Activated CD4-positive, alpha-beta T cell treated with anti-CD3 and anti-CD28 coated beads for 36 hours (primary cell): ENCODE measurements around the gene CRADD. TPM values are rescaled to one million over a fixed set of nuclear protein-coding genes. Genes with fewer than 3 reads are reported as not detected.

ENCODE experiments used
- ATAC-seq: fragments of 200-7000 bp; cut with Tn5 transposase; one replicate; pipeline ENCODE4 v1.10.0; 2021; ENCODE audit warnings: mild to moderate bottlenecking, moderate library complexity
- CTCF ChIA-PET: fragments of 350-600 bp; sonication (Branson Sonifier 250); formaldehyde crosslinking; loops from one replicate; lab custom pipeline; 2021; ENCODE audit warnings: antibody characterized with exemption; lab: Charles Lee
- POLR2A ChIA-PET: fragments of 350-600 bp; sonication (Branson Sonifier 250); formaldehyde crosslinking; loops from one replicate; lab custom pipeline; 2021; ENCODE audit warnings: antibody characterized with exemption, inconsistent platforms; lab: Charles Lee
- DNase-seq: peaks from one replicate; pipeline ENCODE4 v3.0.0-alpha.2; 2020
- H3K27ac Mint-ChIP-seq: one replicate; pipeline ENCODE4 v1.8.0; 2021; ENCODE audit warnings: mixed read lengths
- H3K27me3 Mint-ChIP-seq: one replicate; pipeline ENCODE4 v1.8.0; 2021; ENCODE audit warnings: mixed read lengths
- H3K36me3 Mint-ChIP-seq: one replicate; pipeline ENCODE4 v1.8.0; 2021; ENCODE audit warnings: low read depth, mixed read lengths
- H3K4me1 Mint-ChIP-seq: one replicate; pipeline ENCODE4 v1.8.0; 2021; ENCODE audit warnings: mixed read lengths
- H3K4me3 Mint-ChIP-seq: one replicate; pipeline ENCODE4 v1.8.0; 2021; ENCODE audit warnings: mild to moderate bottlenecking, moderate library complexity, mixed read lengths
- H3K9me3 Mint-ChIP-seq: one replicate; pipeline ENCODE4 v1.8.0; 2021; ENCODE audit warnings: low read depth, mixed read lengths
- intact Hi-C, 2 experiments: fragments of 100-400 bp; cut with DNase I in 1 of 2; cut with micrococcal nuclease in 1 of 2; formaldehyde crosslinking; loops; one replicate each; pipeline versions ENCODE4 v1.14.2 to v1.15.1; 2022 to 2024; cut with DNase I, micrococcal nuclease
- total RNA-seq, 2 experiments: library from RNA; stranded (reverse); gene quantifications; one replicate each; pipeline ENCODE4 v1.2.3, GENCODE V29; 2021

Gene CRADD
- total RNA-seq, 2 experiments from 2014 or later: 5.7 to 7.8 TPM

DNA sequence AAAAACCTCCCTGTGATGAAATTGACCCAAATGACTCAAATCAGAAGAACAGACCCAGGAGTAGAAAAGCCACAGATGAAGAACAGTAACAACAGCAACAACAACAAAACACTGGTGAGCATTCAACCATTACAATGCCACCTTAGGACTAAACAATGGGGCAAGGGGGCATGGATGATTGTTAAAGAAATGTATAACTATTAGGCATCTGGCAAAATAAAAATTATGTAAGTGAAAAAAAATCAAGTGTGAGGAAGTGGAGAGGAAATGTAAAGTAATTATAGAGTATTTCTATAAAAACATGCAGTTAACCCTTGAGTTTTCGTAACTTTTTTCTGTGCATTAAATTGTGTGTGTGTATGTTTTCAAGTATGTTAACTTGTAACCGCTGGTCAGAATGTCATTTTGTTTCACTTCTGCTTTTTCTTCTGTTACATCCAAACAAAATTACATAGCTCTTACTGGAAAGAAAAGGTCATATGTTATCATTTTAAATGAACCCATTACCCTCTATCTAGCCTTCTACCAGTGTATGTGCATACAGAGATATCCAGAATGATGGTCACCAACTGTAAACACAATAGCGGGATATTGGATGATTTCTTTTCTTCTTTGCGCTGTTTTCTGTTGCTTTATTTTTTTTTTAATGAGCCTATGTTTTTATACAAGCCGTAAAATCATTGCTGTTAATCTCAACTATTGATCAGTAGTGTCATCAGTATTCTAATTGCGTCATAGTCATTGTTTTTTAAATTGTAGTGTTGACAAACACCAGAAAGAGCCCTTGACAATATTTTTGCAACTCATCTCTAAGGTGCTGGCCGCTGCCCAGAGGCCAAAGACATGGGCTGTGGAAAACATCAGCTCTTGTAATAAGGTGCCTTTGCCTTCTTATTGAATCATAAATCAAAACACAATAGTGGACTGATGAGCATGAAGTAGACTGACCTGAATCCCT, 170.6 kb downstream of the CRADD start:
- POLR2A ChIA-PET: no interaction called here
- CTCF ChIA-PET: interaction anchor here (0.6 kb wide), 2 partner anchors 48 to 115 kb away, joined by 3 read pairs; no protein-coding TSS in a partner anchor
- intact Hi-C loops: loop anchor here in 1 of 2 experiments (2.0 kb wide), 1 partner anchor 63 kb away; no protein-coding TSS in a partner anchor

DNA sequence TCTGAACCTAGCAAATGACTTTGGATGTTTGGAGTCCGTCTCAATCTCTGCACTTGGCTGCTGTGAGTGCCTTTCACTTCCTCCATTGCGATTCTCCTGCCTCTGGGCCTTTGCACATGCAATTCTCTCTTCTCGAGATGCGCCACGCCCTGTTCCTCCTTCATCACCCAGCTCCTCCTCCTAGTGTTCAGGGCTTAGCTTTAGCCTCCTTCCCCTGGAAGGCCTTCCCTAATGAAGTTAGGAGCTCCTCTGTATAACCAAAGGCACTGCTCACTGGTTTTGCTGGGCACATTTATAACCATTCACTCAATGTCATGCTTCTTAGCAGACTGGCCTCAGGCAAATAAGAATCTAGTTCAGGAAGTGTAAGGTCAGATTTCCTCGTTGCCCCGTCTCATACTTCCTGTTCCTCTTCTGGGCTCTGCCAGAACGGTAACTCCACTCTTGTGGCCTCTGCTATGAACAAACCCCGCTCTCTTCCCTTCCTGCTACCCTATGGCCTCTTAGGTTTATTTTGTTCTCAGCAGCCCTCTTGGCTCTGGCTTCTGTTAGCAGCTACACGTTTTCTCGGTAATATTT, 171.4 kb downstream of the CRADD start:
- H3K27me3 Mint-ChIP-seq: no peaks in the 10 kb centered on the region
- ATAC-seq (no peak), DNase-seq (no peak)
- H3K36me3 Mint-ChIP-seq: peaks cover 2% of the 10 kb centered on the region
- CTCF ChIA-PET: interaction anchor here (0.8 kb wide), 1 partner anchor 1115 kb away, joined by 4 read pairs; no protein-coding TSS in a partner anchor
- intact Hi-C loops: no loop called here
- POLR2A ChIA-PET: interaction anchor here (0.6 kb wide), 1 partner anchor 63 kb away, joined by 3 read pairs; no protein-coding TSS in a partner anchor
- H3K9me3 Mint-ChIP-seq: peaks cover 2% of the 10 kb centered on the region
- no peak overlapping the region for H3K27ac Mint-ChIP-seq
- peaks cover 28% of the 10 kb centered on the region for H3K4me1 Mint-ChIP-seq
- H3K4me3 Mint-ChIP-seq: no peak overlapping the region

More for the DNA sequence above, 170.6 kb downstream of the CRADD start:
- peaks cover 2% of the 10 kb centered on the region for H3K36me3 Mint-ChIP-seq
- no peak for ATAC-seq
- H3K27ac Mint-ChIP-seq: peak overlapping the region; percentile 8
- H3K9me3 Mint-ChIP-seq: peaks cover 2% of the 10 kb centered on the region
- DNase-seq: no peak
- H3K27me3 Mint-ChIP-seq: no peaks in the 10 kb centered on the region
- peaks cover 28% of the 10 kb centered on the region for H3K4me1 Mint-ChIP-seq
- H3K4me3 Mint-ChIP-seq: no peak overlapping the region

DNA sequence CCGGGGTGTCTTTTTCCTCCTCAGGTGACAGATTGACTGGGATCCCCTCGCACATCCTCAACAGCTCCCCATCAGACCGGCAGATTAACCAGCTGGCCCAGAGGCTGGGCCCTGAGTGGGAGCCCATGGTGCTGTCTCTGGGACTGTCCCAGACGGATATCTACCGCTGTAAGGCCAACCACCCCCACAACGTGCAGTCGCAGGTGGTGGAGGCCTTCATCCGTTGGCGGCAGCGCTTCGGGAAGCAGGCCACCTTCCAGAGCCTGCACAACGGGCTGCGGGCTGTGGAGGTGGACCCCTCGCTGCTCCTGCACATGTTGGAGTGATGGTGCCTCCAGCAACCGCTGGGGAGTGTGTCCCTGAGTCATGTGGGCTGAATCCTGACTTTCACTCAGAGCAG, 172.8 kb downstream of the CRADD start:
- CTCF ChIA-PET: no interaction called here

DNA sequence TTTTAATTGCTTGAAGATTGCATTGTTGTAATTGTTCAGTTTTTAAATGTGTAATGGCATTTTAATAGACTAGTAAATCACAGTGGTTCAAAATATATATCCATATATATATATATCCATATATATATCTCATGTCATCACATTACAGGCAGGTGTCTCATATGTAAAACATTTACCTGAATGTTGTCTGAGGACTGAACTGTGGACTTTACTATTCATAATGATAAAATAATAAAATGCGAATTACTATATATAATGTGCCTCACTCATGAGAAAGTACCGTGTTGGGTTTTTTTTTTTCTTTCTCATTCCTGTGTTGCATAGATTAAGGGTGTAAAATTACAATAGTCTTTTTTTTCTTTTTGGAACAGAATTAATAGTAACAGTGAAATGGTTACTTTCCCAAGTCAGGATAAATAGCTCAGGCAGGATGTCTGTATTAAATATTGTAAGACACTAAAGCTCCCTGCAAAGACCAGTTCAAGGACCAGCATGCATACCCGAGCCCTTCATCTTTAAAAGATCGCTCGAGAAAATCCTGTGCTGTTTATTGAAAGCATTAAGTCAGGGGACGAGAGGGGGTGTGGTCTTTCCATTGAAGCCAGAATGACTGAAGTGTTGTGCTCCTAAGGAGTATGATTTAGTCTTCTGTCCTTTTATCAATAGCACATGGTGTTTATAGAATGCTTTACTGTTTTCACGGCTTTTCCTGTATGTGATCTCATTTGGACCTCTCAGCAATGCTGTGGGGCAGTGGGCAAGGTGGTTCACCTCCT, 173.5 kb downstream of the CRADD start:
- Mint-ChIP-seq H3K9me3 (peaks cover 2% of the 10 kb centered on the region), H3K36me3 (peaks cover 2% of the 10 kb centered on the region), H3K4me1 (peaks cover 28% of the 10 kb centered on the region), H3K27me3 (no peaks in the 10 kb centered on the region), H3K4me3 (no peak overlapping the region), H3K27ac (no peak overlapping the region)
- intact Hi-C loops: no loop called here
- DNase-seq: no peak
- ChIA-PET POLR2A (no interaction called here), CTCF (interaction anchor here (0.6 to 0.7 kb wide), 3 partner anchors 61 to 836 kb away, joined by 3 read pairs; no protein-coding TSS in a partner anchor)
- no peak for ATAC-seq

More for the DNA sequence above, 172.8 kb downstream of the CRADD start:
- DNase-seq (no peak), ATAC-seq (no peak)
- H3K27ac Mint-ChIP-seq: no peak overlapping the region
- POLR2A ChIA-PET: no interaction called here
- no peak overlapping the region for H3K4me3 Mint-ChIP-seq
- peaks cover 28% of the 10 kb centered on the region for H3K4me1 Mint-ChIP-seq
- peaks cover 2% of the 10 kb centered on the region for H3K9me3 Mint-ChIP-seq
- H3K27me3 Mint-ChIP-seq: no peaks in the 10 kb centered on the region
- intact Hi-C loops: no loop called here
- H3K36me3 Mint-ChIP-seq: peaks cover 2% of the 10 kb centered on the region

DNA sequence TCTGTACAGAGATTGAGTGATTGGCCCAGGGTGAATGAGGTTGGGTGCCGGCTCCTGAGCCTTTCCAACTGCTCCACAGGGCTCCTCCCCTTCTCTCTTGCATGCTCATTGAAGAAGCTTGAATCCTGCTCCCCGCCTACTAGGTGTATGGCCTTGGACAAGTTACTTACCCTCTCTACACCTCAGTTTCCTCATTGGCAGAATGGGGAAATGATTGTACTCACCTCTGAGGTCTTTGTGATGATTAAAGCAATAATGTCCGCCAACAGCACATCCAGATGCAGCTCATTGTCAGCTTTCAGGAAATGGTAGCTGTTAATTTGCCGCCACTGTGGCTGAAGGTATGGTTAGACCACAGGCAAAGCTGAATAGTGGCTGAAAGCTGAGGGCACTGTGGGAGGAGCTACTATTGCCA, 174.1 kb downstream of the CRADD start:
- no peak overlapping the region for H3K27ac Mint-ChIP-seq
- no peaks in the 10 kb centered on the region for H3K27me3 Mint-ChIP-seq
- DNase-seq (peak; percentile 48), ATAC-seq (peak; percentile 43)
- ChIA-PET CTCF (interaction anchor here (0.6 to 0.7 kb wide), 3 partner anchors 60 to 837 kb away, joined by 3 read pairs; no protein-coding TSS in a partner anchor), POLR2A (no interaction called here)
- H3K4me1 Mint-ChIP-seq: peaks cover 28% of the 10 kb centered on the region
- peaks cover 2% of the 10 kb centered on the region for H3K9me3 Mint-ChIP-seq
- intact Hi-C loops: no loop called here
- H3K36me3 Mint-ChIP-seq: peaks cover 2% of the 10 kb centered on the region
- H3K4me3 Mint-ChIP-seq: no peak overlapping the region

DNA sequence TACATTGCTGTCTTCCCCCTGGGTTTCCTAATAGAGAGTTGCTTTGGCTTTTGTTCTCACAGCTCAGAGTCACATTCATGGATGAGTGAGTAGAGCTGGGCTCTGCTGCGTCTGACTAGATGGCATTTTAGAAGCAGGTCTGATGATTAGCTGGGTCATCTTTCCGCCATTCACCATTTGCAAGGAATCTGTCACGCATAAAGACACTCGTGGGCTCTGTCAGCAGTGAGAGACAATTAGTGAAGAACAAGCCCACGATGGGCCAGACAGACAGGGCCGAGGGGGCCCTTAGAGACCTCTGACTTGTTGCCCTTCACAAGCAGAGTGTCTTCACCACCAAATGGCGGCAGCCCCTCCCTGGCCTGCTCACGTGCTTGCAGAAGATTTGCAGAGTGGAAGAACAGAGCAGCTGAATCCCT, 175.0 kb downstream of the CRADD start:
- CTCF ChIA-PET: no interaction called here
- Mint-ChIP-seq H3K4me1 (peaks cover 21% of the 10 kb centered on the region), H3K36me3 (peaks cover 2% of the 10 kb centered on the region), H3K9me3 (peaks cover 2% of the 10 kb centered on the region), H3K27ac (no peak overlapping the region), H3K27me3 (no peaks in the 10 kb centered on the region), H3K4me3 (no peak overlapping the region)
- intact Hi-C loops: no loop called here
- POLR2A ChIA-PET: no interaction called here
- ATAC-seq (no peak), DNase-seq (no peak)

DNA sequence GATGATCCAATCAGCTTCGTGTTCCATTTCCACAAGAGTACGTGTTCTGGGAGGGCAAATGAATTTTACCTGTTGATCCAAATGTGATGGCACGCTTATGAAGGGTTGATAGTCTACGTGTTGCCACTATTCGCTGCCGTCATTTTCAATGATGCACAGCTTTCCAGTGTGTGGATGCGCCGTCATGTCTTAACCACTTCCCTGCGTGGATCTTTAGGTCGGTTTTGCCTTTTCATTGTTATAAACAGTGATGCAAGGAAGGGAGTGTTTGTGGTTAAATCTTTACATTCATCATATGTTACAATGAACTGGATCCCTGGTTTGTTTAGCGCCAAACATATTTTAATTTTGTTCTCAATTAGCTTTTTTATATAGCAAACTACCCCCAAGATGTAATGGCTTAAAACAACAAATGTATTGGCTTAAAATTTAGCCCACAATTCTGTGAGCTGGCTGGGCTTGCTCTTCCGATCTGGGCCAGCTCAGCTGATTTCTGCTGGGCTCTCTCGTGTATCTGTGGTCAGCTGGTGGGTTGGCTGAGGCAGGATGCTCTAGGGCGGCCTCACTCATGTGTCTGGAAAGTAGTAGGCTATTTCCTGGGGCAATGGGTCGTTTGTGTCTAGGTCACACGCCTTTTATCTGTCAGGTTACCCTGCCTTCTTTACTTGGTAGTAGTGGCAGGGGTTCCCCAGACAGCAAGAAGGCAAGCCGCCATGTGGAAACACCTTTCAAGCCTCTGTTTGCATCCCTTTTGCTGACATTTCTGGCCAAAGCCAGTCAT, 176.7 kb downstream of the CRADD start:
- H3K27ac Mint-ChIP-seq: no peak overlapping the region

DNA sequence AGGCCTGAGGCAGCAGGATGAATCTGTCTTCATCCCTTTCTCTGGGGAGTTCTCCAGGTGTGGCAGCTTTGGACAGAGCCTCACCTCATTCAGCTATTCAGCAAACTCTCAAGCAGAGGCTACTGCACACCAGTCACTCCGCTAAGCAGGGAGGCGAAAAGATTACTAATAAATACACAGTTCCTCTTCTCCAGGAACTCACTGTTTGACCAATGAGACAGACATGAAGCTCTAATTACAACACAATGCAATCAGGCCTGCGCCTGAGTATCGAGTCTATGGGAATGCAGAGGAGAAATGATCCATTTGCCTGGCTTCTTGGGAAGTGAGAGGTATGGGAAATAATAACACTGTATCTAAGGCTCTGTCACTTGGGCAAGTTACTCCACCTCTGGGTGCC, 178.1 kb downstream of the CRADD start:
- Mint-ChIP-seq H3K9me3 (no peaks in the 10 kb centered on the region), H3K4me3 (no peak overlapping the region), H3K36me3 (no peaks in the 10 kb centered on the region), H3K27ac (no peak overlapping the region), H3K27me3 (no peaks in the 10 kb centered on the region), H3K4me1 (peaks cover 6% of the 10 kb centered on the region)
- ChIA-PET POLR2A (no interaction called here), CTCF (no interaction called here)
- ATAC-seq (no peak), DNase-seq (no peak)
- intact Hi-C loops: no loop called here

More for the DNA sequence above, 176.7 kb downstream of the CRADD start:
- peaks cover 7% of the 10 kb centered on the region for H3K4me1 Mint-ChIP-seq
- POLR2A ChIA-PET: no interaction called here
- intact Hi-C loops: no loop called here
- no peak overlapping the region for H3K4me3 Mint-ChIP-seq
- DNase-seq (no peak), ATAC-seq (no peak)
- H3K36me3 Mint-ChIP-seq: no peaks in the 10 kb centered on the region
- CTCF ChIA-PET: interaction anchor here (1.1 kb wide), 1 partner anchor 12 kb away, joined by 3 read pairs; no protein-coding TSS in a partner anchor
- H3K27me3 Mint-ChIP-seq: no peaks in the 10 kb centered on the region
- H3K9me3 Mint-ChIP-seq: no peaks in the 10 kb centered on the region

DNA sequence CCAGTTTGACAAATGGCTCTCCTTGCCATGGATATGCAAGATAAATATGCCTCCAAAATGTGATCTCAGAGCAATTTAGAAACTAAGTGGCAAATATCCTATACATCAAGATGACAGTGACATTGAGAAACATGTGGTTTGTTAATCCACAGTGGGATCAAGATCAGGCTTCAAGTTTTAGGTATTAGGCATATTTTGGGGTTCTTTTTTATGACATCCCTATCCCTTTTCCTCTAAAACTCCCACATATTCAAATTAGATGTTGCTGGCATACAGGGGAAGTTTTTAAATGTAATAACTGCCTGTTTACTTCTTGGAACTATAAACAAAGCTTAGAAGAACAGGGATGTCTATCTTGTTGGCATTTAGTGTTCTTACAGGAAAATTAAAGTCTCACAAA, 179.4 kb downstream of the CRADD start:
- Mint-ChIP-seq H3K36me3 (peaks cover 3% of the 10 kb centered on the region), H3K4me1 (peaks cover 8% of the 10 kb centered on the region), H3K4me3 (no peak overlapping the region), H3K27ac (no peak overlapping the region), H3K27me3 (no peaks in the 10 kb centered on the region), H3K9me3 (no peaks in the 10 kb centered on the region)
- DNase-seq: no peak
- intact Hi-C loops: no loop called here
- no peak for ATAC-seq
- POLR2A ChIA-PET: no interaction called here
- CTCF ChIA-PET: no interaction called here

DNA sequence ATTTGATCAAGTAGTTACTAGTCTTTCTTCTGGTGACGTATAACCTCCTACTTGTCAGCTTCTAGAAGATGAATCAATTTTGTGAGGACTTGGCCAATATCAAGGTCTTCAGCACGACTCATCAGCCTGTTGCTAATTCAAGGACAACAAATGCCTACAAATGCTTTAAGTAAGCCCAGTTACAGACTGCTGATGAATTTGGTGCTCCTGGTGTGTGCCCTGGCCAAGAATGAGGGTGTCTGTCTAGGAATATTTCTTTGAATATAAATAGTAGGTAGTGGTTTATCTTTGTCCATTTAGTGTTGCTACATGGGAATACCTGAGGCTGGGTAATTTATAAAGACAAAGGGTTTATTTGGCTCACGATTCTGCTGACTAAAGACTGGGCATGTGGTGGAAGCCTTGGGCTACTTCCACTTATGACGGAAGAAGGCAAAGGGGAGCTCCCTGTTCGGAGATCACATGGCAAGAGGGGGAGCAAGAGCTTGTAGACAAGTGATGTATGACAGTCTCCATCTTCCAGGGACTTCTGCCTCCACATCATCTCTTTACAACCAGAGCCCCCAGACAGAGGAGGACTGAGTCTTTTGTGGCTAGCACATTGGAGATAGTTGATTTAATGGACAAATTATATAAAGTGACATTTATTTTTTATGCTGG, 180.2 kb downstream of the CRADD start:
- Mint-ChIP-seq H3K27ac (no peak overlapping the region), H3K9me3 (no peaks in the 10 kb centered on the region), H3K4me3 (no peak overlapping the region), H3K27me3 (no peaks in the 10 kb centered on the region), H3K36me3 (peaks cover 9% of the 10 kb centered on the region), H3K4me1 (peaks cover 8% of the 10 kb centered on the region)
- POLR2A ChIA-PET: no interaction called here
- no peak for DNase-seq
- intact Hi-C loops: no loop called here
- CTCF ChIA-PET: no interaction called here
- peak; percentile 39 for ATAC-seq
